HL-60 (cell line): Measurements from ENCODE around the gene CAMK2B.

Source experiments
- CTCF ChIP-seq: IDR thresholded peaks from one replicate; pipeline ENCODE4 v1.5.1; 2011; ENCODE audit warnings: low read length, control low read depth, inconsistent platforms; ENCODE audit not compliant: insufficient read depth
- GABPA ChIP-seq: IDR thresholded peaks from 2 replicates; pipeline ENCODE4 v1.6.1; 2012; ENCODE audit warnings: low read depth
- POLR2AphosphoS5 ChIP-seq: IDR thresholded peaks from 2 replicates; pipeline ENCODE4 v1.6.1; 2012; ENCODE audit warnings: low read depth

GRCh38 chr7:44291066-44291732 is 34.2 kb downstream of the CAMK2B start:
- TF ChIP-seq CTCF = no peak
- TF ChIP-seq POLR2AphosphoS5 = no peak
- TF ChIP-seq GABPA = no peak
